Neural crest cell (in vitro differentiated cells): ENCODE results near the gene CA10. TPM values are rescaled to one million over a fixed set of nuclear protein-coding genes. Genes with fewer than 3 reads are reported as not detected.

Source experiments
- DNase-seq: peaks from one replicate; pipeline ENCODE4 v3.0.0; 2021; ENCODE audit warnings: low read depth, mixed read lengths, low spot score
- H3K27ac Mint-ChIP-seq: one replicate; pipeline ENCODE4 v1.8.0; 2021; ENCODE audit warnings: mild to moderate bottlenecking, mixed read lengths; ENCODE audit not compliant: unreplicated experiment
- H3K27me3 Mint-ChIP-seq: 2 replicates; pipeline ENCODE4 v1.8.0; 2021; ENCODE audit warnings: low read depth, mild to moderate bottlenecking, mixed read lengths
- H3K36me3 Mint-ChIP-seq: 2 replicates; pipeline ENCODE4 v1.8.0; 2021; ENCODE audit warnings: low read depth, mild to moderate bottlenecking, mixed read lengths
- H3K4me1 Mint-ChIP-seq: 2 replicates; pipeline ENCODE4 v1.8.0; 2021; ENCODE audit warnings: mixed read lengths
- H3K4me3 Mint-ChIP-seq: one replicate; pipeline ENCODE4 v1.8.0; 2021; ENCODE audit warnings: mild to moderate bottlenecking, mixed read lengths
- H3K9me3 Mint-ChIP-seq: 2 replicates; pipeline ENCODE4 v1.8.0; 2021; ENCODE audit warnings: mixed read lengths
- CTCF ChIP-seq: fragments of 200-600 bp; sonication (generic); conservative IDR thresholded peaks from 2 replicates; pipeline ENCODE4 v1.5.0; 2021; ENCODE audit warnings: antibody characterized with exemption, mild to moderate bottlenecking
- total RNA-seq: library from RNA; stranded (reverse); gene quantifications from 2 replicates; pipeline ENCODE4 v1.2.1, GENCODE V29; 2021

Gene CA10
- total RNA-seq, 1 donor from 2014 or later, result not detected

GRCh38 chr17:51587516-51587915, 571.0 kb downstream of the CA10 start:
- no peak for DNase-seq
- no peak for TF ChIP-seq CTCF
- Mint-ChIP-seq H3K4me3 (no peak overlapping the region), H3K4me1 (no peaks in the 10 kb centered on the region), H3K36me3 (peaks cover 7% of the 10 kb centered on the region), H3K27me3 (no peaks in the 10 kb centered on the region), H3K27ac (no peak overlapping the region), H3K9me3 (peaks cover 10% of the 10 kb centered on the region)

- Mint-ChIP-seq H3K36me3 (peaks cover 7% of the 10 kb centered on the region), H3K4me3 (no peak overlapping the region), H3K27me3 (no peaks in the 10 kb centered on the region), H3K27ac (no peak overlapping the region), H3K9me3 (peaks cover 10% of the 10 kb centered on the region), H3K4me1 (no peaks in the 10 kb centered on the region)
- TF ChIP-seq CTCF, result peak; percentile 68
- DNase-seq, result peak; percentile 35
These were observed 572.9 kb downstream of the CA10 start for GRCh38 chr17:51585514-51586104.

GRCh38 chr17:51580869-51581268, 577.6 kb downstream of the CA10 start:
- H3K27me3 Mint-ChIP-seq, result no peaks in the 10 kb centered on the region
- peaks cover 5% of the 10 kb centered on the region for H3K36me3 Mint-ChIP-seq
- no peak for TF ChIP-seq CTCF
- DNase-seq, result no peak
- H3K27ac Mint-ChIP-seq, result no peak overlapping the region
- no peaks in the 10 kb centered on the region for H3K4me1 Mint-ChIP-seq
- peaks cover 11% of the 10 kb centered on the region for H3K9me3 Mint-ChIP-seq
- no peak overlapping the region for H3K4me3 Mint-ChIP-seq
